ENCODE results near the gene FZR1.
A peak's percentile ranks its signal among the peaks of the same experiment; 100 is the strongest.

Gene FZR1

GRCh38 chr19:3505598-3506383 lies at the start of gene FZR1:
FZR1 (plus strand) TSS chr19:3506311; CDS start chr19:3522990, 16,679 bp downstream.
- Histone ChIP-seq H3K4me1 (ENCODE audit: control insufficient read depth in 2 of 2, insufficient read depth in 2 of 2, low read length in 2 of 2) (peaks cover 7 to 14% of the 10 kb centered on the region in 2 donors), H3K27me3 (ENCODE audit: control insufficient read depth in 2 of 2, insufficient read depth in 2 of 2, low read length in 2 of 2) (no peaks in the 10 kb centered on the region)

GRCh38 chr19:3456925-3457527 lies 49.1 kb upstream of the FZR1 start:
- Histone ChIP-seq H3K36me3 (ENCODE audit: control insufficient read depth in 2 of 2, insufficient read depth in 2 of 2, low read length in 2 of 2) (peaks cover 18 to 23% of the 10 kb centered on the region in 2 donors), H3K9ac (ENCODE audit: low read depth in 1 of 2, low read length in 2 of 2) (no peak overlapping the region), H3K9me3 (ENCODE audit: control insufficient read depth in 2 of 2, low read length in 2 of 2) (no peaks in the 10 kb centered on the region), H3K4me1 (ENCODE audit: control insufficient read depth in 2 of 2, insufficient read depth in 2 of 2, low read length in 2 of 2) (peaks cover 5 to 7% of the 10 kb centered on the region in 2 donors), H3K27ac (ENCODE audit: low read depth in 2 of 2, low read length in 2 of 2) (peak overlapping the region in 1 of 2 donors; percentile 23), H3K4me3 (ENCODE audit: low read length in 2 of 2) (no peak overlapping the region), H3K27me3 (ENCODE audit: control insufficient read depth in 2 of 2, insufficient read depth in 2 of 2, low read length in 2 of 2) (no peaks in the 10 kb centered on the region)

More at GRCh38 chr19:3505598-3506383, at the start of gene FZR1:
- peaks cover 0 to 7% of the 10 kb centered on the region in 2 donors for H3K36me3 ChIP-seq (ENCODE audit: control insufficient read depth in 2 of 2, insufficient read depth in 2 of 2, low read length in 2 of 2)
- peak within 1 kb of the TSS; percentile 87 to 92 for H3K27ac ChIP-seq (ENCODE audit: low read depth in 2 of 2, low read length in 2 of 2)
- no peaks in the 10 kb centered on the region for H3K9me3 ChIP-seq (ENCODE audit: control insufficient read depth in 2 of 2, low read length in 2 of 2)
- H3K4me3 ChIP-seq (ENCODE audit: low read length in 2 of 2), result peak within 1 kb of the TSS; percentile 88 to 96
- peak within 1 kb of the TSS; percentile 88 to 89 for H3K9ac ChIP-seq (ENCODE audit: low read depth in 1 of 2, low read length in 2 of 2)

DNA sequence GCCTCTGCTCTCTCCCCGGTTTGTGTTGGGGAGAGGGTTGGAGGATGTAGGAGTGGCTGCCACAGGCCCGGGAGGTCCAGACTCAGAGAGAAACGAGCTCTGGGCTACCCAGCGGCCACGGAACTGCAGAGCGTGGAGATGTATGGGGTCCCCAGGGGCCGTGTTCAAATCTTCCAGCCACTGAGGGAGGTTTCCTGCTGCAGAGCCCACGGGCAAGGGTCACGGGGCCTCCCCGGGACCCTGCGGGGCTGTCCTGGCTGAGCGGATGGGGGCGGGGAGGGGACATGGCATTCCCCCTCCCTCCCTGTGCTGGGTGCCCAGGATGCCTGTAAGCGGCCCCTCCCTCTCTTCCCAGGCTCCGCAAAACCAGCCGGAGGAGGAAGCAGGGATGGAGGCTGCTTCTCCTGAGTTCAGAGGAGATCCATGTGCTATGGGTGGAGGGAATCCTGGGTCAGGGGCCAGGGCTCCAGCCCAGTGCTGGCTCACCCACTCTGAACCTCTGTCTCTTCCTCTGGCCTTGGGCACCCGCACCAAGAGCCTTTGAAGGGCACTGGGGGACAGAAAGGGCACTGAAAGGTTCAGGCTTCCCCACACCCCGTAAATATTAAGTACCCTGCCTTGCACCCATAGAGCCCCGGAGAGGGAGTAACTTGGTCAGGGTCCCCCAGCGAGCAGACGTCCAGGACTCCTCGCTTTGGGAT lies 48.4 kb upstream of the FZR1 start:
- Histone ChIP-seq H3K27ac (ENCODE audit: low read depth in 2 of 2, low read length in 2 of 2) (peak overlapping the region; percentile 24 to 67), H3K9ac (ENCODE audit: low read depth in 1 of 2, low read length in 2 of 2) (no peak overlapping the region), H3K9me3 (ENCODE audit: control insufficient read depth in 2 of 2, low read length in 2 of 2) (no peaks in the 10 kb centered on the region), H3K27me3 (ENCODE audit: control insufficient read depth in 2 of 2, insufficient read depth in 2 of 2, low read length in 2 of 2) (no peaks in the 10 kb centered on the region), H3K36me3 (ENCODE audit: control insufficient read depth in 2 of 2, insufficient read depth in 2 of 2, low read length in 2 of 2) (peaks cover 16 to 18% of the 10 kb centered on the region in 2 donors), H3K4me1 (ENCODE audit: control insufficient read depth in 2 of 2, insufficient read depth in 2 of 2, low read length in 2 of 2) (peaks cover 5 to 7% of the 10 kb centered on the region in 2 donors), H3K4me3 (ENCODE audit: low read length in 2 of 2) (no peak overlapping the region)

DNA sequence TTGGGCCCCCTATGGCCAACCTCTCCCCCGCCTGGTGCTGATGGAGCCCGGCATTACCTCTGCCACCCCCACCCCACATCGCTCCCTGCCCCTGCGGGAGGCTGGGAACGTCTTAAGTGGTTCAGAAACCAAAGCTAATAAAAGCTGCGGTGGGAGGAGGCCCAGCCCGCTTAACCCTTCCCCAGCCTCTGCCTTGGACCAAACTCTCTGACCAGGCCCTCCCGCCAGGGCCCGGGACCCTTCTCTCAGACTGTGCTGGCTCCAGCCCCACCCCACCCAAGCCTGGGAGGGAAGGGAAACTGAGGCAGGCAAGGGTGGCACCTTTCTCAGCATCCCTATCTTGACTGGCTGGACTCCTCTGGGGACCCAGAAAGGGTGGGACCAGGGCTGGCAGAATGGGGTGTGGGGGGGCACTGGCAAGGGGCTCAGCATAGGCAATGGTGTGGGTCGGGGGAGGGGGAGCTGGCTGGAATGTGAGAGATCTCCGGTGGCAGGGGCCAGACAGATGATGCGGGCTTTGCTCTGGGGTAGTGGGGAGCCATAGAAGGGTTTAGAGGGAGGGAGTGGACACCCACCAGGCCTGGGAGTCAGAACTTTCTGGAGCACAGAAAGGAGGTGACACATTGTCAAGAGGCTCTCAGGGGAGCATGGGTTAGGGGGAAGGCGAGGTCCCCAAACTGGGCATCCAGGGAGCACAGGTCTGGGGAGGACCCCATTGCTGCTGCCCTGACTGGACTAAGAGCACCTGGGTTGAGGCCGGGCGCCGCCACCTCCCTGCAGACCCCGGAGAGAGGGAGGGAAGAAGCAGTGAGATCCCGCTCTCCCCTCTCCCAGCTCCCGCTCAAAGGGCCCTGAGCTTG lies 47.7 kb upstream of the FZR1 start:
- H3K27ac ChIP-seq (ENCODE audit: low read depth in 2 of 2, low read length in 2 of 2), result peak overlapping the region; percentile 36 to 67
- H3K27me3 ChIP-seq (ENCODE audit: control insufficient read depth in 2 of 2, insufficient read depth in 2 of 2, low read length in 2 of 2), result no peaks in the 10 kb centered on the region
- H3K4me3 ChIP-seq (ENCODE audit: low read length in 2 of 2), result no peak overlapping the region
- peaks cover 16 to 17% of the 10 kb centered on the region in 2 donors for H3K36me3 ChIP-seq (ENCODE audit: control insufficient read depth in 2 of 2, insufficient read depth in 2 of 2, low read length in 2 of 2)
- no peaks in the 10 kb centered on the region for H3K9me3 ChIP-seq (ENCODE audit: control insufficient read depth in 2 of 2, low read length in 2 of 2)
- peaks cover 5 to 7% of the 10 kb centered on the region in 2 donors for H3K4me1 ChIP-seq (ENCODE audit: control insufficient read depth in 2 of 2, insufficient read depth in 2 of 2, low read length in 2 of 2)
- no peak overlapping the region for H3K9ac ChIP-seq (ENCODE audit: low read depth in 1 of 2, low read length in 2 of 2)

DNA sequence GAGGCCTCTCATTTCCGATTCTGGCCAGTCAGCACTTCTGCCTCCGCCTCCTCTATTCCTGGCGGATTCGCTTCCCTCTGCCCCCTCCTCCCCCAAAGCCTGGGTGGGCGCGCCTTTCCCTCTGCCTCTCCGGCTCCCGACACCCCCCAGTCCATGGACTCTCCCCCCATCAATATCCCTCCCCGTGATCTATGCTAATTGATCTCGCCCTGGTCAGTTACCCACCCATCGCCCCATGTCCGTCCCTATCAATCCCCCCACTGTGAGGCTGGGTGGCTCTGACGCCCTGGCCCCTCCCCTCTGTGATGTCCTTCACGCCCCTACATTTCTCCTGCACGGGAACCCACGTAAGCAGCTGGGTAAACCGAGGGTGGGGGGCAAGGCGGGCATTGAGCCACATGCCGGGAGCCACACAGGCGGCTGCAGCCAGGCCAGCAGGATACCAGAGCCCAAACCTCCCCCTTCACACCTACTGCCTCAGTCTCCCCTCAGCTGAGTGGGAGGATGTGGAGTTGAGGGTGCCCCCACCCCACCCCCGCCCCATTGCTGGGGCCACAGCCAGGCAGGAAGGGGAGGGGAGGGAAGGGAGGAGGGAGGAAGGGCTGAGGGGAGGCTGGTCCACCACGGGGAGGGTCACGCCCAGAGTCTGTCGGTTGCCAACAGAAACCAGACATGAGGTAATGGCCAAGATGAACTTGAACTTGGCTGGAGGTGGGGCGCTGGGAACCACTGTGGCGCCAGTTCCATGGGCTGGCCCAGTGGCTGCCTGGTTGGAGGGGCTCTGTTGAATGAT lies 46.8 kb upstream of the FZR1 start:
- Histone ChIP-seq H3K9me3 (ENCODE audit: control insufficient read depth in 2 of 2, low read length in 2 of 2) (no peaks in the 10 kb centered on the region), H3K36me3 (ENCODE audit: control insufficient read depth in 2 of 2, insufficient read depth in 2 of 2, low read length in 2 of 2) (peaks cover 11 to 16% of the 10 kb centered on the region in 2 donors), H3K4me1 (ENCODE audit: control insufficient read depth in 2 of 2, insufficient read depth in 2 of 2, low read length in 2 of 2) (peaks cover 5 to 7% of the 10 kb centered on the region in 2 donors), H3K27ac (ENCODE audit: low read depth in 2 of 2, low read length in 2 of 2) (peak overlapping the region; percentile 36 to 67), H3K27me3 (ENCODE audit: control insufficient read depth in 2 of 2, insufficient read depth in 2 of 2, low read length in 2 of 2) (no peaks in the 10 kb centered on the region), H3K9ac (ENCODE audit: low read depth in 1 of 2, low read length in 2 of 2) (no peak overlapping the region), H3K4me3 (ENCODE audit: low read length in 2 of 2) (peak overlapping the region in 1 of 2 donors; percentile 4)

DNA sequence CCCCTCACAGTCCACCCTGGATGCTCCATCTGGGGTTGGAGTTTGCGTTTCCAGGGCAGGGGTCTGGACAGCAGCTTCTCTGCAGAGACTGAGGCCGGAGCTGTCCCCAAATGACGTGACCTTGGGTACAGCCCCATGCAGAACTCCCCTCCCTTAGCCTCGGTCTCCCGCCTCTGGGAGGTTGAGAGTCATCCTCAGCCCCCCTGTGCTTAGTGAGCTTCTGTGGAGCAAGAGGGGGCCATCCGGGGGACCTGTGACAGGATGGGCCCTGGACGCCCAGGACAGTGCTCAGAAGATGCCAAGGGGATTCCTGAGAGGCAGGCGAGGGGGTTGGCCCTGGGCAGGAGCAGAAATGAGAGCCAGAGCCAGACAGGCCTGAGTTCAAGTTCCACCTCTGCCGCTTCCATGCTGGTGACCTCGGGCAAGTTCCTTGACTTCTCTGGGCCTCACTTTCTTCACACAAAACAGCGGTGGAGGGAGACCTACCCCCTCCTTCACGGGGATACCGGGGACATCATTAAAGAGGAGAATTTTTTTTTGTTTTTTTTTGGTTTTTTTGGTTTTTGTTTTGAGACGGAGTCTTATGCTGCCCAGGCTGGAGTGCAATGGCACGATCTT lies 46.0 kb upstream of the FZR1 start:
- Histone ChIP-seq H3K9ac (ENCODE audit: low read depth in 1 of 2, low read length in 2 of 2) (peak overlapping the region in 1 of 2 donors; percentile 19), H3K4me1 (ENCODE audit: control insufficient read depth in 2 of 2, insufficient read depth in 2 of 2, low read length in 2 of 2) (peaks cover 5 to 7% of the 10 kb centered on the region in 2 donors), H3K36me3 (ENCODE audit: control insufficient read depth in 2 of 2, insufficient read depth in 2 of 2, low read length in 2 of 2) (peaks cover 8 to 11% of the 10 kb centered on the region in 2 donors), H3K9me3 (ENCODE audit: control insufficient read depth in 2 of 2, low read length in 2 of 2) (no peaks in the 10 kb centered on the region), H3K4me3 (ENCODE audit: low read length in 2 of 2) (no peak overlapping the region), H3K27me3 (ENCODE audit: control insufficient read depth in 2 of 2, insufficient read depth in 2 of 2, low read length in 2 of 2) (no peaks in the 10 kb centered on the region), H3K27ac (ENCODE audit: low read depth in 2 of 2, low read length in 2 of 2) (no peak overlapping the region)

GRCh38 chr19:3462991-3463713 lies 43.0 kb upstream of the FZR1 start:
- Histone ChIP-seq H3K9me3 (ENCODE audit: control insufficient read depth in 2 of 2, low read length in 2 of 2) (no peaks in the 10 kb centered on the region), H3K27ac (ENCODE audit: low read depth in 2 of 2, low read length in 2 of 2) (no peak overlapping the region), H3K36me3 (ENCODE audit: control insufficient read depth in 2 of 2, insufficient read depth in 2 of 2, low read length in 2 of 2) (peaks cover 0 to 6% of the 10 kb centered on the region in 2 donors), H3K27me3 (ENCODE audit: control insufficient read depth in 2 of 2, insufficient read depth in 2 of 2, low read length in 2 of 2) (no peaks in the 10 kb centered on the region), H3K4me3 (ENCODE audit: low read length in 2 of 2) (no peak overlapping the region), H3K4me1 (ENCODE audit: control insufficient read depth in 2 of 2, insufficient read depth in 2 of 2, low read length in 2 of 2) (peaks cover 0 to 5% of the 10 kb centered on the region in 2 donors), H3K9ac (ENCODE audit: low read depth in 1 of 2, low read length in 2 of 2) (no peak overlapping the region)

DNA sequence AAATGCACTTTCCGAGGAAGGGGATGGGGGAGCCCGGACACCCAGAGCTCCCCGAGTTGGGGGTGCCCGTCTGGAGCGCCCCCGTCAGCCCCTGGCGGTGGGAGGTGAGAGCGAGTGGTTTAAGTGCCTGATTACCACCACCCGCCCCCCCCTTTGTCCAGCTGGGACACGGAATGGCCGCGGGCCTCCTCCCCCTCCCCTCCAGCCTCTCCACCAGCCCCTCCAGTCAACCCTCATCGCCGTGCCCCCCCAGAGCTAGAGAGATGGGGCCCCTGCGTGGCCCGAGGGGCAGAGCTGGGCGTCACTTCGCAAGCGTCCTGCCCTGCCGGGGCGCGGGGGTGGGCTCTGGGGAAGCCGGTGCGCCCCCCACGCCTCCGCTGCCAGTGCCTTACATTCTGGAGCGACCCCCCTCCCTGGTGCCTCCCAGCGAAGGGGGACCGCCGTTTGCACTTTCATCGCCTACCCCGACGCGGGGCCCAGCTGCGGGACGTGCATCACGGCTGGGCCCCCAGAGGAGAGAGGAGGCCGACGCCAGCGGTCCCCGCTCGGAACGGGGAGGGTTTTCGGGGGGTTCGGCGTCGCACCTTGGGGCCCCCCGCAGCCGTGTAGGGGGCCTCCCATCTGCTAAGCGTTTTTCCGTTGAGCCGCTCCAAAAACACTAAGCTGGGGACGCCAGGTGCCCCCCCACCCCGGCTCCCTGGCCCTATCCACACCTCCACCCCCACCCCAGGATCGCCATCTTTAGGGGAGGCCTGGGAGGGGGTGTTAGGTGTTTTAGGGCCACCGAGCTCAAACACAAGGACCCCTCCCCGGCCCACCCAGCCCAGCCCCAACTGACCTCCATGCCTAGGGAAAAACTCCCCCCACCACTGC lies 42.2 kb upstream of the FZR1 start:
- Histone ChIP-seq H3K27me3 (ENCODE audit: control insufficient read depth in 2 of 2, insufficient read depth in 2 of 2, low read length in 2 of 2) (no peaks in the 10 kb centered on the region), H3K27ac (ENCODE audit: low read depth in 2 of 2, low read length in 2 of 2) (no peak overlapping the region), H3K9ac (ENCODE audit: low read depth in 1 of 2, low read length in 2 of 2) (no peak overlapping the region), H3K9me3 (ENCODE audit: control insufficient read depth in 2 of 2, low read length in 2 of 2) (no peaks in the 10 kb centered on the region), H3K4me1 (ENCODE audit: control insufficient read depth in 2 of 2, insufficient read depth in 2 of 2, low read length in 2 of 2) (peaks cover 0 to 5% of the 10 kb centered on the region in 2 donors), H3K4me3 (ENCODE audit: low read length in 2 of 2) (no peak overlapping the region), H3K36me3 (ENCODE audit: control insufficient read depth in 2 of 2, insufficient read depth in 2 of 2, low read length in 2 of 2) (peaks cover 0 to 6% of the 10 kb centered on the region in 2 donors)
